Keratinocyte (primary cell): ENCODE measurements around the gene LMCD1. TPM values are rescaled to one million over a fixed set of nuclear protein-coding genes. Genes with fewer than 3 reads are reported as not detected.

Experiments
- DNase-seq: peaks from one replicate; pipeline ENCODE4 v3.0.0-alpha.2; 2011; ENCODE audit warnings: low read depth, missing footprints, low spot score
- FAIRE-seq: peaks from 2 replicates; lab custom pipeline; 2011; peaks lifted over from hg19 to GRCh38; lab: Jason Lieb, UNC
- H2AFZ ChIP-seq: 2 replicates; pipeline ENCODE4 v1.6.0; 2012; ENCODE audit warnings: low read length, control low read depth, inconsistent platforms; ENCODE audit not compliant: control insufficient read depth
- H3K27ac ChIP-seq: 2 replicates; pipeline ENCODE4 v1.5.1; 2011; ENCODE audit warnings: low read length; ENCODE audit not compliant: control insufficient read depth, insufficient read depth
- H3K27me3 ChIP-seq: 3 replicates; pipeline ENCODE4 v1.6.0; 2011; ENCODE audit warnings: low read length; ENCODE audit not compliant: control insufficient read depth, insufficient read depth; ENCODE audit errors: extremely low read depth
- H3K36me3 ChIP-seq, 2 experiments: 2 replicates in 1 of 2; 3 replicates in 1 of 2; pipeline ENCODE4 v1.5.1; 2011; ENCODE audit warnings: low read length in 2 of 2, mild to moderate bottlenecking in 1 of 2; ENCODE audit not compliant: control insufficient read depth in 2 of 2, insufficient read depth in 2 of 2; ENCODE audit errors: extremely low read depth in 1 of 2
- H3K4me1 ChIP-seq: 3 replicates; pipeline ENCODE4 v1.5.1; 2011; ENCODE audit warnings: low read length; ENCODE audit not compliant: control insufficient read depth, insufficient read depth; ENCODE audit errors: extremely low read depth
- H3K4me2 ChIP-seq: 3 replicates; pipeline ENCODE4 v1.6.0; 2011; ENCODE audit warnings: low read depth, low read length; ENCODE audit not compliant: control insufficient read depth, insufficient read depth; ENCODE audit errors: extremely low read depth
- H3K4me3 ChIP-seq, 3 experiments: fragments of 200-600 bp in 1 of 3; sonication (generic) in 1 of 3; 2 replicates in 2 of 3; 3 replicates in 1 of 3; pipeline ENCODE4 v1.5.1; 2011 to 2016; ENCODE audit warnings: low read length in 3 of 3, mild to moderate bottlenecking in 3 of 3, control low read depth in 2 of 3, inconsistent platforms in 1 of 3, low read depth in 1 of 3, mixed read lengths in 1 of 3, mixed run types in 1 of 3, moderate library complexity in 1 of 3; ENCODE audit not compliant: control insufficient read depth in 2 of 3, insufficient read depth in 2 of 3; ENCODE audit errors: extremely low read depth in 1 of 3
- H3K79me2 ChIP-seq: 2 replicates; pipeline ENCODE4 v1.6.0; 2012; ENCODE audit warnings: low read length; ENCODE audit not compliant: control insufficient read depth, insufficient read depth
- H3K9ac ChIP-seq: 3 replicates; pipeline ENCODE4 v1.6.0; 2011; ENCODE audit warnings: low read length; ENCODE audit not compliant: control insufficient read depth, insufficient read depth; ENCODE audit errors: extremely low read depth
- H3K9me1 ChIP-seq: 3 replicates; pipeline ENCODE4 v1.6.0; 2011; ENCODE audit warnings: low read length; ENCODE audit not compliant: control insufficient read depth, insufficient read depth; ENCODE audit errors: extremely low read depth
- H3K9me3 ChIP-seq: 2 replicates; pipeline ENCODE4 v1.5.1; 2012; ENCODE audit warnings: low read depth, low read length; ENCODE audit not compliant: control insufficient read depth
- H4K20me1 ChIP-seq: 3 replicates; pipeline ENCODE4 v1.6.0; 2011; ENCODE audit warnings: low read length; ENCODE audit not compliant: control insufficient read depth, insufficient read depth; ENCODE audit errors: extremely low read depth
- EZH2 ChIP-seq: IDR thresholded peaks from one replicate; pipeline ENCODE4 v1.6.1; 2012; ENCODE audit warnings: inconsistent platforms, mild to moderate bottlenecking, low read length, moderate library complexity
- dilution Hi-C: fragments of 300-500 bp; cut with MboI; formaldehyde crosslinking; loops from one replicate; pipeline ENCODE4 v1.7.0; 2020; ENCODE audit warnings: low sequenced_read_pairs; ENCODE audit not compliant: extremely low pct_ligation_motif_present
- polyA plus RNA-seq, 5 experiments: library from polyadenylated mRNA; depleted of rRNA in 3 of 5; stranded (reverse) in 3 of 5; stranded (forward) in 1 of 5; unstranded in 1 of 5; fragments of >200 nt; gene quantifications; 1 replicate in 1 of 5; 2 replicates in 3 of 5; 3 replicates in 1 of 5; pipeline versions ENCODE4 v1.2.1 to v1.2.3, GENCODE V29; 2011 to 2012; ENCODE audit warnings: missing spikeins in 2 of 5, low read depth in 1 of 5, low replicate concordance in 1 of 5
- TF ChIP-seq, protein P1 (sequence below), 3 experiments: IDR thresholded peaks in 1 of 3; conservative IDR thresholded peaks in 1 of 3; optimal IDR thresholded peaks in 1 of 3; 2 replicates in 2 of 3; 3 replicates in 1 of 3; pipeline versions ENCODE3 to v1.5.1; 2011; ENCODE audit warnings: low read length in 3 of 3, mild to moderate bottlenecking in 3 of 3, moderate library complexity in 2 of 3, control low read depth in 1 of 3, inconsistent platforms in 1 of 3; ENCODE audit not compliant: insufficient read depth in 2 of 3; ENCODE audit errors: extremely low read depth in 1 of 3

The LMCD1 gene
- polyA plus RNA-seq, 1 donor (not counting 4 experiments of a cell fraction or from before 2014, with no cell fraction given) = 3.7 TPM

DNA sequence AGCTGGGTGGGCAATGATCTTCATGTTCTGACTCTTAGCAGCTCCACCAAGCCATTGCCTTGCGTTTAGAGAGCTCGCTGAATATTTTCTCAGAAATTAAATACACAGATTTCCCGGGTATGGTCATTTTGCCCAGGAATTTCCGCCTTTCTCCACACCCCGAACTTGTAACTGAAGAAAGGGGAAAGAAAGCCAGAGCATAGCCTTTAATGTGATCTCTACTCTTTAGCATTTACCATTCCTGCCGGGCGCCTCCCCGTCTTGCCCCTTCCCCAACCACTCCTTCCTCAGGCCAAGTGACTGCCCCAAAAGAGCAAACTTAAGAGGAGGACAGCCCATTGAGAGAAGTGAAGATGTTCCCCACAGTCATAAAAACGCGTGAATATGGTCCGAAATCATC is 53.1 kb downstream of the LMCD1 start:
- Histone ChIP-seq H2AFZ (no peak overlapping the region), H3K9me3 (no peaks in the 10 kb centered on the region), H3K9me1 (no peaks in the 10 kb centered on the region), H3K4me2 (no peak overlapping the region), H3K36me3 (no peaks in the 10 kb centered on the region), H3K4me1 (no peaks in the 10 kb centered on the region), H3K9ac (no peak overlapping the region), H3K27me3 (no peaks in the 10 kb centered on the region), H3K27ac (no peak overlapping the region), H4K20me1 (no peaks in the 10 kb centered on the region), H3K4me3 (no peak overlapping the region), H3K79me2 (no peaks in the 10 kb centered on the region)
- TF ChIP-seq, protein P1, sequence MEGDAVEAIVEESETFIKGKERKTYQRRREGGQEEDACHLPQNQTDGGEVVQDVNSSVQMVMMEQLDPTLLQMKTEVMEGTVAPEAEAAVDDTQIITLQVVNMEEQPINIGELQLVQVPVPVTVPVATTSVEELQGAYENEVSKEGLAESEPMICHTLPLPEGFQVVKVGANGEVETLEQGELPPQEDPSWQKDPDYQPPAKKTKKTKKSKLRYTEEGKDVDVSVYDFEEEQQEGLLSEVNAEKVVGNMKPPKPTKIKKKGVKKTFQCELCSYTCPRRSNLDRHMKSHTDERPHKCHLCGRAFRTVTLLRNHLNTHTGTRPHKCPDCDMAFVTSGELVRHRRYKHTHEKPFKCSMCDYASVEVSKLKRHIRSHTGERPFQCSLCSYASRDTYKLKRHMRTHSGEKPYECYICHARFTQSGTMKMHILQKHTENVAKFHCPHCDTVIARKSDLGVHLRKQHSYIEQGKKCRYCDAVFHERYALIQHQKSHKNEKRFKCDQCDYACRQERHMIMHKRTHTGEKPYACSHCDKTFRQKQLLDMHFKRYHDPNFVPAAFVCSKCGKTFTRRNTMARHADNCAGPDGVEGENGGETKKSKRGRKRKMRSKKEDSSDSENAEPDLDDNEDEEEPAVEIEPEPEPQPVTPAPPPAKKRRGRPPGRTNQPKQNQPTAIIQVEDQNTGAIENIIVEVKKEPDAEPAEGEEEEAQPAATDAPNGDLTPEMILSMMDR (optimal IDR thresholded peaks at IDR 0.05 in 1 of 3, IDR thresholded peaks at IDR 0.05 in 1 of 3, conservative IDR thresholded peaks at IDR 0.05 in 1 of 3; ENCODE audit: extremely low read depth in 1 of 3, insufficient read depth in 2 of 3, low read length in 3 of 3) = no peak
- no peak for TF ChIP-seq EZH2
- dilution Hi-C loops = no loop called here
- DNase-seq (no peak), FAIRE-seq (no peak)

DNA sequence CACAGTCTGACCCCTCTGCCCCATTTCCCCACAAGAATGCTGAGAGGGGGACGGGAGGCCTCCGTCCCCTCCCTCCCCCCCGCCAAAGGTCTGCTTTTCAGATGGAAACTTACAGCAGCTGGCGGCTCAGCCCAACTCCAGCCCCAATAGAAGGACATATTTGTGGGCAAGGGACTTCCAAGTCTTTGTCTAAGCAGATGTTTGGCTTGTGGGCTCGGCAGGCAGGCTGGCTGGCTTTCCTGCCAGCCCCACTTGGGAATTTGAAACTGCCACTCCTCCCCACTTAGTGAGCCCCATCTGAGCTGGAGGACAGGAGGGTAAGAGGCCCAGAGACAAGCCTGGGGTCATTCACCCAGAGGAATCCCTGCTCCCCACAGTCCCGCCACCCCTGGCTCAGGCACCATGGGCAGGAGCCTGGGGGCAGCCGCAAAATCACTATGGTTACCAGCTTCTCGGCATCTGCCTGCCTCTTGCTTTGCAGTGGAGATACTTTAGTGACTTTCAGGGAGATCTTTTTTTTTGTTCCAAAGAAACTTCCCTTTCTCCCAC is 53.6 kb downstream of the LMCD1 start:
- no peaks in the 10 kb centered on the region for H3K36me3 ChIP-seq
- H3K79me2 ChIP-seq = no peaks in the 10 kb centered on the region
- no peak for FAIRE-seq
- H3K27ac ChIP-seq = no peak overlapping the region
- no peak overlapping the region for H2AFZ ChIP-seq
- H3K9me3 ChIP-seq = no peaks in the 10 kb centered on the region
- no peaks in the 10 kb centered on the region for H3K4me1 ChIP-seq
- no peaks in the 10 kb centered on the region for H3K9me1 ChIP-seq
- TF ChIP-seq, protein P1 (optimal IDR thresholded peaks at IDR 0.05 in 1 of 3, IDR thresholded peaks at IDR 0.05 in 1 of 3, conservative IDR thresholded peaks at IDR 0.05 in 1 of 3; ENCODE audit: extremely low read depth in 1 of 3, insufficient read depth in 2 of 3, low read length in 3 of 3) = no peak
- no peak for TF ChIP-seq EZH2
- dilution Hi-C loops = no loop called here
- H3K4me3 ChIP-seq = no peak overlapping the region
- no peaks in the 10 kb centered on the region for H4K20me1 ChIP-seq
- no peak for DNase-seq
- no peak overlapping the region for H3K4me2 ChIP-seq
- no peaks in the 10 kb centered on the region for H3K27me3 ChIP-seq
- no peak overlapping the region for H3K9ac ChIP-seq
